Gastroesophageal sphincter (tissue), 4 donors: ENCODE results near the gene RAMP2. TPM values are rescaled to one million over a fixed set of nuclear protein-coding genes. Genes with fewer than 3 reads are reported as not detected.
A peak's percentile ranks its signal among the peaks of the same experiment; 100 is the strongest.

Experiments used
- ATAC-seq: fragments of 150-250 bp; one replicate; pipeline ENCODE4 v1.9.1; 2016; ENCODE audit warnings: mild to moderate bottlenecking, moderate library complexity
- H3K27ac ChIP-seq, 4 donors: fragments of 200-600 bp; sonication (generic) in 3 of 4; 1 replicate in 3 of 4; 2 replicates in 1 of 4; pipeline ENCODE4 v1.5.1; 2016 to 2019
- H3K27me3 ChIP-seq: fragments of 200-600 bp; sonication (generic); one replicate; pipeline ENCODE4 v1.5.1; 2019
- H3K36me3 ChIP-seq, 2 donors: fragments of 200-600 bp; sonication (generic); one replicate each; pipeline ENCODE4 v1.5.1; 2019; ENCODE audit warnings: control low read depth in 1 of 2
- H3K4me1 ChIP-seq, 3 donors: fragments of 200-600 bp; sonication (generic); 1 replicate in 2 of 3; 2 replicates in 1 of 3; pipeline ENCODE4 v1.5.1; 2016 to 2019; ENCODE audit warnings: control low read depth in 2 of 3
- H3K4me3 ChIP-seq, 2 donors: fragments of 200-600 bp; sonication (generic); one replicate each; pipeline ENCODE4 v1.5.1; 2019; ENCODE audit warnings: mild to moderate bottlenecking in 1 of 2, moderate library complexity in 1 of 2
- H3K9me3 ChIP-seq, 3 donors: fragments of 200-600 bp; sonication (generic); one replicate each; pipeline ENCODE4 v1.5.1; 2017 to 2019; ENCODE audit warnings: control low read depth in 2 of 3
- CTCF ChIP-seq, 4 experiments: fragments of 200-600 bp in 2 of 4; fragments of 450-650 bp in 2 of 4; sonication (generic) in 1 of 4; IDR thresholded peaks; one replicate each; pipeline ENCODE4 v1.5.1; 2017 to 2019; ENCODE audit warnings: antibody characterized with exemption in 4 of 4, mild to moderate bottlenecking in 2 of 4, moderate library complexity in 2 of 4
- EP300 ChIP-seq: sonication (generic); formaldehyde crosslinking; IDR thresholded peaks from one replicate; pipeline ENCODE4 v1.6.1; 2017; ENCODE audit warnings: antibody characterized with exemption, mild to moderate bottlenecking
- POLR2A ChIP-seq, 2 donors: fragments of 450-650 bp; IDR thresholded peaks; one replicate each; pipeline ENCODE4 v1.6.1; 2017; ENCODE audit warnings: antibody characterized with exemption in 2 of 2, mild to moderate bottlenecking in 2 of 2, moderate library complexity in 1 of 2
- POLR2AphosphoS5 ChIP-seq: sonication (generic); formaldehyde crosslinking; IDR thresholded peaks from one replicate; pipeline ENCODE4 v1.6.1; 2017; ENCODE audit warnings: antibody characterized with exemption
- WGBS, 2 donors: methylation state at CpG; one replicate each; pipeline ENCODE4 v1.1.5; 2018; ENCODE audit warnings: low coverage in 1 of 2; 5-methylcytosine and 5-hydroxymethylcytosine counted together
- total RNA-seq, 4 donors: library from RNA; depleted of rRNA; stranded (reverse); fragments of >200 nt; gene quantifications; one replicate each; pipeline ENCODE4 v1.1.0, GENCODE V29; 2016

Gene RAMP2
- 10 to 100 TPM in 3 of 4 donors, 1 to 10 TPM in 1; 4.0 to 27.4 (median 21.5) TPM for total RNA-seq

GRCh38 chr17:42760652-42761581, at the start of gene RAMP2:
RAMP2 (plus strand) TSS chr17:42761227; CDS start chr17:42761262, 35 bp downstream.
- Histone ChIP-seq H3K9me3 (no peaks in the 10 kb centered on the region), H3K27me3 (peaks cover 34% of the 10 kb centered on the region), H3K4me1 (peaks cover 0 to 37% (median 10%) of the 10 kb centered on the region in 3 donors), H3K36me3 (no peaks in the 10 kb centered on the region), H3K27ac (peak within 1 kb of the TSS in 3 of 4 donors; percentile 67 to 79 (median 70)), H3K4me3 (peak within 1 kb of the TSS; percentile 33 to 69)
- WGBS, 2 donors, result no CpG with 5 or more reads among the region's 92 CpGs
- peak; percentile 54 for ATAC-seq
- TF ChIP-seq CTCF (IDR thresholded peaks at IDR 0.05) (peak in 1 of 4 experiments; percentile 28), POLR2AphosphoS5 (no peak), POLR2A (IDR thresholded peaks at IDR 0.05) (peak in 1 of 2 donors; percentile 5), EP300 (no peak)

GRCh38 chr17:42720996-42721583, 39.9 kb upstream of the RAMP2 start:
- Histone ChIP-seq H3K9me3 (no peaks in the 10 kb centered on the region), H3K27me3 (no peaks in the 10 kb centered on the region), H3K4me1 (no peaks in the 10 kb centered on the region), H3K36me3 (peaks cover 5 to 100% of the 10 kb centered on the region in 2 donors), H3K4me3 (no peak overlapping the region), H3K27ac (peak overlapping the region in 1 of 4 donors; percentile 38)
- WGBS, 2 donors, result 9% methylated on average over 2 of the region's 2 CpGs
- no peak for TF ChIP-seq POLR2AphosphoS5
- peak; percentile 52 to 83 (median 74) for TF ChIP-seq CTCF (IDR thresholded peaks at IDR 0.05)
- peak; percentile 71 for ATAC-seq

GRCh38 chr17:42723636-42724035, 37.4 kb upstream of the RAMP2 start:
- Histone ChIP-seq H3K27ac (no peak overlapping the region), H3K4me1 (no peaks in the 10 kb centered on the region), H3K9me3 (no peaks in the 10 kb centered on the region), H3K27me3 (no peaks in the 10 kb centered on the region), H3K36me3 (peaks cover 0 to 100% of the 10 kb centered on the region in 2 donors), H3K4me3 (no peak overlapping the region)
- no peak for ATAC-seq
- TF ChIP-seq CTCF (IDR thresholded peaks at IDR 0.05) (no peak), EP300 (no peak), POLR2A (IDR thresholded peaks at IDR 0.05) (no peak), POLR2AphosphoS5 (no peak)
- 72 to 75% methylated on average over 2 to 3 of the region's 3 CpGs for WGBS, 2 donors

GRCh38 chr17:42725143-42725542, 35.9 kb upstream of the RAMP2 start:
- no peak overlapping the region for H3K4me3 ChIP-seq
- no peak for ATAC-seq
- no peaks in the 10 kb centered on the region for H3K27me3 ChIP-seq
- H3K27ac ChIP-seq, result no peak overlapping the region
- peaks cover 0 to 100% of the 10 kb centered on the region in 2 donors for H3K36me3 ChIP-seq
- no peaks in the 10 kb centered on the region for H3K4me1 ChIP-seq
- 87 to 98% methylated on average over 5 to 6 of the region's 6 CpGs for WGBS, 2 donors
- TF ChIP-seq POLR2A (IDR thresholded peaks at IDR 0.05), result no peak
- no peak for TF ChIP-seq CTCF (IDR thresholded peaks at IDR 0.05)
- no peak for TF ChIP-seq POLR2AphosphoS5
- TF ChIP-seq EP300, result no peak
- H3K9me3 ChIP-seq, result no peaks in the 10 kb centered on the region
